WTC11 (cell line): ENCODE measurements around the gene ETNK1. TPM values are rescaled to one million over a fixed set of nuclear protein-coding genes. Genes with fewer than 3 reads are reported as not detected.

Experiments
- ATAC-seq: fragments of 200-7000 bp; cut with Tn5 transposase; 2 replicates; pipeline ENCODE4 v1.10.0; 2021; ENCODE audit warnings: mild to moderate bottlenecking, moderate library complexity
- CTCF ChIA-PET: fragments of 300-600 bp; sonication (Branson Sonifier 250); formaldehyde crosslinking; loops from one replicate; lab custom pipeline; 2021; ENCODE audit warnings: antibody characterized with exemption; lab: Charles Lee
- POLR2A ChIA-PET: fragments of 350-600 bp; sonication (Branson Sonifier 250); formaldehyde crosslinking; loops from one replicate; lab custom pipeline; 2021; ENCODE audit warnings: antibody characterized with exemption; lab: Charles Lee
- DNase-seq: peaks from one replicate; pipeline ENCODE4 v3.0.0; 2021; ENCODE audit warnings: low spot score
- H3K27ac Mint-ChIP-seq: 2 replicates; pipeline ENCODE4 v1.8.0; 2021; ENCODE audit warnings: mixed read lengths
- H3K27me3 Mint-ChIP-seq: 2 replicates; pipeline ENCODE4 v1.8.0; 2021; ENCODE audit warnings: low read depth, mild to moderate bottlenecking, moderate library complexity, mixed read lengths
- H3K36me3 Mint-ChIP-seq: 2 replicates; pipeline ENCODE4 v1.8.0; 2021; ENCODE audit warnings: mixed read lengths
- H3K4me1 Mint-ChIP-seq: 2 replicates; pipeline ENCODE4 v1.8.0; 2022; ENCODE audit warnings: mixed read lengths
- H3K4me3 Mint-ChIP-seq: 2 replicates; pipeline ENCODE4 v1.8.0; 2021; ENCODE audit warnings: mild to moderate bottlenecking, moderate library complexity, mixed read lengths
- H3K9me3 Mint-ChIP-seq: 2 replicates; pipeline ENCODE4 v1.8.0; 2021; ENCODE audit warnings: mixed read lengths
- E2F4 ChIP-seq: sonication (generic); formaldehyde crosslinking; IDR thresholded peaks from 2 replicates; pipeline ENCODE4 v1.8.1; 2022; ENCODE audit warnings: low read depth, mild to moderate bottlenecking, moderate library complexity, missing genetic modification reagents, borderline replicate concordance
- ESRRA ChIP-seq: sonication (generic); formaldehyde crosslinking; IDR thresholded peaks from 2 replicates; pipeline ENCODE4 v1.8.1; 2022; ENCODE audit warnings: mild to moderate bottlenecking, missing genetic modification reagents, borderline replicate concordance
- ETV6 ChIP-seq: sonication (generic); formaldehyde crosslinking; IDR thresholded peaks from 2 replicates; pipeline ENCODE4 v1.8.1; 2022; ENCODE audit warnings: mild to moderate bottlenecking, missing genetic modification reagents
- FOXP4 ChIP-seq: sonication (generic); formaldehyde crosslinking; IDR thresholded peaks from 2 replicates; pipeline ENCODE4 v1.8.0; 2022; ENCODE audit warnings: mild to moderate bottlenecking, missing genetic modification reagents
- IRF1 ChIP-seq: sonication (generic); formaldehyde crosslinking; IDR thresholded peaks from 2 replicates; pipeline ENCODE4 v1.8.0; 2023; ENCODE audit warnings: missing genetic modification reagents
- IRF2 ChIP-seq: sonication (generic); formaldehyde crosslinking; IDR thresholded peaks from 2 replicates; pipeline ENCODE4 v1.8.0; 2022; ENCODE audit warnings: low read depth, missing genetic modification reagents, borderline replicate concordance
- NFYB ChIP-seq: sonication (generic); formaldehyde crosslinking; conservative IDR thresholded peaks from 2 replicates; pipeline ENCODE4 v1.8.0; 2022; ENCODE audit warnings: low read depth, missing genetic modification reagents
- NR1H2 ChIP-seq: sonication (generic); formaldehyde crosslinking; IDR thresholded peaks from 2 replicates; pipeline ENCODE4 v1.9.0; 2021; ENCODE audit warnings: mild to moderate bottlenecking, moderate library complexity, missing genetic modification reagents
- SOX15 ChIP-seq: fragments of 250-450 bp; sonication (Bioruptor Pico); IDR thresholded peaks from 2 replicates; pipeline ENCODE4 v1.9.0; 2021; ENCODE audit warnings: mild to moderate bottlenecking
- STAT6 ChIP-seq: sonication (generic); formaldehyde crosslinking; conservative IDR thresholded peaks from 2 replicates; pipeline ENCODE4 v1.8.1; 2023; ENCODE audit warnings: mild to moderate bottlenecking, low read depth, missing genetic modification reagents, moderate library complexity
- USF1 ChIP-seq: sonication (generic); formaldehyde crosslinking; IDR thresholded peaks from 2 replicates; pipeline ENCODE4 v1.8.0; 2022; ENCODE audit warnings: mild to moderate bottlenecking, missing genetic modification reagents
- ZBTB21 ChIP-seq: sonication (generic); formaldehyde crosslinking; IDR thresholded peaks from 2 replicates; pipeline ENCODE4 v1.8.1; 2023; ENCODE audit warnings: mild to moderate bottlenecking, missing genetic modification reagents, borderline replicate concordance
- ZNF263 ChIP-seq: sonication (generic); formaldehyde crosslinking; IDR thresholded peaks from 2 replicates; pipeline ENCODE4 v1.8.1; 2022; ENCODE audit warnings: low read depth, mild to moderate bottlenecking, moderate library complexity, missing genetic modification reagents
- total RNA-seq: library from RNA; stranded (reverse); gene quantifications from 3 replicates; pipeline ENCODE4 v1.2.3, GENCODE V29; 2021
- TF ChIP-seq, protein P1 (sequence below): sonication (generic); formaldehyde crosslinking; IDR thresholded peaks from 2 replicates; pipeline ENCODE4 v1.8.0; 2023; ENCODE audit warnings: missing genetic modification reagents, mild to moderate bottlenecking, borderline replicate concordance
- TF ChIP-seq, protein P2 (sequence below): sonication (generic); formaldehyde crosslinking; IDR thresholded peaks from 2 replicates; pipeline ENCODE4 v1.8.1; 2022; ENCODE audit warnings: mild to moderate bottlenecking, moderate library complexity, missing genetic modification reagents

The ETNK1 gene
- total RNA-seq, 1 experiment from 2014 or later, result 81.3 TPM

DNA sequence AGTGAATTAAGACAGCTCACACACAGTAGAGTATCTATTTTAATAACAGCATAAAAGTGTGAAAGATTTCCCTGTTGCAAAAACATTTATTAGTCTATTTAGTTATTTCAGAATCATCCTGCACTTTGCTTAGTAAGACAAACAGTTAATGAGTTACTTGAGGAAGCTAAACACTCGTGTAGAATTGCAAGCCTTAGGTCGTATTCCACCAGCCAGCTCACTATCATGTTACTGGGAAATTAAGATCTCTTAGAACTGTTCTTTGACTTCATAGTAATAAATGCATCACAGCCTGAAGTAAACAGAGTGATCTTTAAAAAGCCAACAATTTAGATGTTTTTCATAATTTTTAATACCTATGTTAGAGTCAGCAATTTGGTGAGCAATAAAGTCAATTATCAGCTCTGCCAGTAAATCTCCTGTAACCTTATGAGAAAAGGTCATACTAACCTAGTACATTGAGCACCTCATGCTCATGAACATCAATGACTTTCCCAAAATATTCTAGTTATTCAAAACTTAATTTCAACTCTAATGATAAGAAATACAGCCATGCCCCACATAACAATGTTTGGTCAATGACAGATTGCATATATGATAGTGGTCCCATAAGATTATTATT, 26.7 kb upstream of the ETNK1 start:
- ATAC-seq (no peak), DNase-seq (no peak)
- H3K4me1 Mint-ChIP-seq, result peaks cover 7% of the 10 kb centered on the region
- no peak overlapping the region for H3K27ac Mint-ChIP-seq
- ChIA-PET POLR2A (interaction anchor here (0.6 kb wide), 1 partner anchor 54 kb away, joined by 4 read pairs; the partner anchor contains the start of gene C2CD5), CTCF (no interaction called here)
- TF ChIP-seq IRF2 (CRISPR knock-in tag) (no peak), E2F4 (CRISPR knock-in tag) (no peak), ESRRA (CRISPR knock-in tag) (no peak)
- no peak overlapping the region for H3K4me3 Mint-ChIP-seq
- H3K27me3 Mint-ChIP-seq, result no peaks in the 10 kb centered on the region
- H3K36me3 Mint-ChIP-seq, result no peaks in the 10 kb centered on the region
- peaks cover 16% of the 10 kb centered on the region for H3K9me3 Mint-ChIP-seq

DNA sequence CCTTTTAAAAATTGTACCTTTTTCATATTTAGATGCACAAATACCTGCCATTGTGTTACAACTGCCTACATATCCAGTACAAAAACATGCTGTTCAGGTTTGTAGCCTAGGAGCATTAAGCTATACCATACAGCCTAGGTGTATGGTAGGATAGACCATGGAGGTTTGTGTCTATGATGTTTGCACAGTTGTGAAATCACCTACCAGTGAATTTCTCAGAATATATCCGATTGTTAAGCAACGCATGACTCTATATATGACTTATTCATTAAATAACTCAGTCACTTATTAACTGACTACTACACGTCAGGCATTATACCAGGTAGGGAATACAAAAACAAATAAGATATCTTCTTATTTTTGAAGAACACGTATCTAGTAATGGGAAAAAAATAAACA, 26.2 kb upstream of the ETNK1 start:
- DNase-seq, result no peak
- no peaks in the 10 kb centered on the region for H3K27me3 Mint-ChIP-seq
- ATAC-seq, result no peak
- TF ChIP-seq STAT6, result no peak
- TF ChIP-seq, protein P1, sequence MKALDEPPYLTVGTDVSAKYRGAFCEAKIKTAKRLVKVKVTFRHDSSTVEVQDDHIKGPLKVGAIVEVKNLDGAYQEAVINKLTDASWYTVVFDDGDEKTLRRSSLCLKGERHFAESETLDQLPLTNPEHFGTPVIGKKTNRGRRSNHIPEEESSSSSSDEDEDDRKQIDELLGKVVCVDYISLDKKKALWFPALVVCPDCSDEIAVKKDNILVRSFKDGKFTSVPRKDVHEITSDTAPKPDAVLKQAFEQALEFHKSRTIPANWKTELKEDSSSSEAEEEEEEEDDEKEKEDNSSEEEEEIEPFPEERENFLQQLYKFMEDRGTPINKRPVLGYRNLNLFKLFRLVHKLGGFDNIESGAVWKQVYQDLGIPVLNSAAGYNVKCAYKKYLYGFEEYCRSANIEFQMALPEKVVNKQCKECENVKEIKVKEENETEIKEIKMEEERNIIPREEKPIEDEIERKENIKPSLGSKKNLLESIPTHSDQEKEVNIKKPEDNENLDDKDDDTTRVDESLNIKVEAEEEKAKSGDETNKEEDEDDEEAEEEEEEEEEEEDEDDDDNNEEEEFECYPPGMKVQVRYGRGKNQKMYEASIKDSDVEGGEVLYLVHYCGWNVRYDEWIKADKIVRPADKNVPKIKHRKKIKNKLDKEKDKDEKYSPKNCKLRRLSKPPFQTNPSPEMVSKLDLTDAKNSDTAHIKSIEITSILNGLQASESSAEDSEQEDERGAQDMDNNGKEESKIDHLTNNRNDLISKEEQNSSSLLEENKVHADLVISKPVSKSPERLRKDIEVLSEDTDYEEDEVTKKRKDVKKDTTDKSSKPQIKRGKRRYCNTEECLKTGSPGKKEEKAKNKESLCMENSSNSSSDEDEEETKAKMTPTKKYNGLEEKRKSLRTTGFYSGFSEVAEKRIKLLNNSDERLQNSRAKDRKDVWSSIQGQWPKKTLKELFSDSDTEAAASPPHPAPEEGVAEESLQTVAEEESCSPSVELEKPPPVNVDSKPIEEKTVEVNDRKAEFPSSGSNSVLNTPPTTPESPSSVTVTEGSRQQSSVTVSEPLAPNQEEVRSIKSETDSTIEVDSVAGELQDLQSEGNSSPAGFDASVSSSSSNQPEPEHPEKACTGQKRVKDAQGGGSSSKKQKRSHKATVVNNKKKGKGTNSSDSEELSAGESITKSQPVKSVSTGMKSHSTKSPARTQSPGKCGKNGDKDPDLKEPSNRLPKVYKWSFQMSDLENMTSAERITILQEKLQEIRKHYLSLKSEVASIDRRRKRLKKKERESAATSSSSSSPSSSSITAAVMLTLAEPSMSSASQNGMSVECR (CRISPR knock-in tag), result no peak
- no peak for TF ChIP-seq NR1H2
- no peak for TF ChIP-seq ZNF263 (CRISPR knock-in tag)
- no peak for TF ChIP-seq SOX15 (CRISPR knock-in tag)
- no peak for TF ChIP-seq IRF1 (CRISPR knock-in tag)
- TF ChIP-seq, all 79 proteins: peak for 0
- ChIA-PET POLR2A (interaction anchor here (0.6 kb wide), 1 partner anchor 54 kb away, joined by 4 read pairs; the partner anchor contains the start of gene C2CD5), CTCF (no interaction called here)
- Mint-ChIP-seq H3K9me3 (peaks cover 20% of the 10 kb centered on the region), H3K4me3 (no peak overlapping the region), H3K36me3 (no peaks in the 10 kb centered on the region), H3K4me1 (peaks cover 5% of the 10 kb centered on the region), H3K27ac (no peak overlapping the region)

- peaks cover 22% of the 10 kb centered on the region for H3K9me3 Mint-ChIP-seq
- H3K4me1 Mint-ChIP-seq, result no peaks in the 10 kb centered on the region
- ATAC-seq, result no peak
- DNase-seq, result no peak
- CTCF ChIA-PET, result no interaction called here
- H3K27me3 Mint-ChIP-seq, result no peaks in the 10 kb centered on the region
- H3K36me3 Mint-ChIP-seq, result no peaks in the 10 kb centered on the region
- H3K27ac Mint-ChIP-seq, result no peak overlapping the region
- H3K4me3 Mint-ChIP-seq, result no peak overlapping the region
- POLR2A ChIA-PET, result no interaction called here
- TF ChIP-seq ETV6 (no peak), IRF2 (CRISPR knock-in tag) (no peak), USF1 (no peak), NFYB (CRISPR knock-in tag) (no peak), FOXP4 (CRISPR knock-in tag) (no peak), ZBTB21 (CRISPR knock-in tag) (no peak)
- TF ChIP-seq, protein P2, sequence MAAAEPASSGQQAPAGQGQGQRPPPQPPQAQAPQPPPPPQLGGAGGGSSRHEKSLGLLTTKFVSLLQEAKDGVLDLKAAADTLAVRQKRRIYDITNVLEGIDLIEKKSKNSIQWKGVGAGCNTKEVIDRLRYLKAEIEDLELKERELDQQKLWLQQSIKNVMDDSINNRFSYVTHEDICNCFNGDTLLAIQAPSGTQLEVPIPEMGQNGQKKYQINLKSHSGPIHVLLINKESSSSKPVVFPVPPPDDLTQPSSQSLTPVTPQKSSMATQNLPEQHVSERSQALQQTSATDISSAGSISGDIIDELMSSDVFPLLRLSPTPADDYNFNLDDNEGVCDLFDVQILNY (CRISPR knock-in tag), result no peak
Observed at GRCh38 chr12:22600181-22600580, 24.8 kb upstream of the ETNK1 start.
